AG04450 (cell line): ENCODE results near the gene PLSCR3. TPM values are rescaled to one million over a fixed set of nuclear protein-coding genes. Genes with fewer than 3 reads are reported as not detected.

Experiments used
- CTCF ChIA-PET: fragments of 300-600, 350-600 bp; formaldehyde crosslinking; extraction: SDS; loops from one replicate; lab custom pipeline; 2022; ENCODE audit warnings: antibody characterized with exemption, inconsistent platforms; lab: Charles Lee
- POLR2A ChIA-PET: fragments of 350-600 bp; formaldehyde crosslinking; extraction: SDS; loops from one replicate; lab custom pipeline; 2021; ENCODE audit warnings: antibody characterized with exemption, inconsistent platforms; lab: Yijun Ruan, JAX
- DNase-seq: peaks from one replicate; pipeline ENCODE4 v3.0.0-alpha.2; 2011; ENCODE audit warnings: low read depth, low spot score
- H3K27ac ChIP-seq: one replicate; pipeline ENCODE4 v1.5.1; 2012; ENCODE audit warnings: low read depth, low read length, control low read depth
- H3K27me3 ChIP-seq: one replicate; pipeline ENCODE4 v1.6.0; 2012; ENCODE audit warnings: low read length; ENCODE audit not compliant: control insufficient read depth, insufficient read depth
- H3K4me3 ChIP-seq: 2 replicates; pipeline ENCODE4 v1.5.1; 2011; ENCODE audit warnings: mild to moderate bottlenecking, low read depth, low read length, control low read depth
- H3K9me3 ChIP-seq: 2 replicates; pipeline ENCODE4 v1.5.1; 2012; ENCODE audit warnings: low read length; ENCODE audit not compliant: control insufficient read depth, insufficient read depth
- polyA plus RNA-seq: library from polyadenylated mRNA; depleted of rRNA; stranded (reverse); fragments of >200 nt; gene quantifications from 2 replicates; pipeline ENCODE4 v1.2.3, GENCODE V29; 2011
- TF ChIP-seq, protein P1 (sequence below): IDR thresholded peaks from 2 replicates; pipeline ENCODE4 v1.5.1; 2011; ENCODE audit warnings: low read depth, low read length, control low read depth, inconsistent platforms

Gene PLSCR3
- polyA plus RNA-seq, 1 experiment: 35.2 TPM

DNA sequence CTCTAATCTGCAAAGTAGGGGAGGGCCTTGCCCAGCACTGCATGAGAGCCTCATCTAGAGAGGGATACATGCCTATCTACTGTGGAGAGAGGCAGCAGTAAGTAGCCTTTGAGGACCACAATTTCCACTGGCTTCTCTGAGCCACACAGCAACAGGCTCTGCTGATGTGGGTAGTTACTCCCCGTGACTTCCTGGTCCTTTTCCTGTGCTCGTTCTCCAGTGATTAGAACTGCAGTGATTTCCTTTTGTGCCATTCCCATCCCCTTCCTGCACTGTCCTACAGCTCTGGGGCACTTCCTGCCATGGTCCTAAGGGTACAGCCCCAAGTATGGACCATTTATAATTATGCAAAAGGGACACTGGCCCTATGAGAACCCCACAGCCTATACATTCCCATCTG is 3.0 kb downstream of the PLSCR3 start:
- Histone ChIP-seq H3K4me3 (no peak overlapping the region), H3K27ac (no peak overlapping the region), H3K27me3 (no peaks in the 10 kb centered on the region), H3K9me3 (no peaks in the 10 kb centered on the region; the same call in 1 of the 2 replicates)
- POLR2A ChIA-PET: interaction anchor here (0.6 kb wide), 1 partner anchor 71 kb away, joined by 3 read pairs; no protein-coding TSS in a partner anchor
- no peak for DNase-seq
- CTCF ChIA-PET: no interaction called here
- TF ChIP-seq, protein P1, sequence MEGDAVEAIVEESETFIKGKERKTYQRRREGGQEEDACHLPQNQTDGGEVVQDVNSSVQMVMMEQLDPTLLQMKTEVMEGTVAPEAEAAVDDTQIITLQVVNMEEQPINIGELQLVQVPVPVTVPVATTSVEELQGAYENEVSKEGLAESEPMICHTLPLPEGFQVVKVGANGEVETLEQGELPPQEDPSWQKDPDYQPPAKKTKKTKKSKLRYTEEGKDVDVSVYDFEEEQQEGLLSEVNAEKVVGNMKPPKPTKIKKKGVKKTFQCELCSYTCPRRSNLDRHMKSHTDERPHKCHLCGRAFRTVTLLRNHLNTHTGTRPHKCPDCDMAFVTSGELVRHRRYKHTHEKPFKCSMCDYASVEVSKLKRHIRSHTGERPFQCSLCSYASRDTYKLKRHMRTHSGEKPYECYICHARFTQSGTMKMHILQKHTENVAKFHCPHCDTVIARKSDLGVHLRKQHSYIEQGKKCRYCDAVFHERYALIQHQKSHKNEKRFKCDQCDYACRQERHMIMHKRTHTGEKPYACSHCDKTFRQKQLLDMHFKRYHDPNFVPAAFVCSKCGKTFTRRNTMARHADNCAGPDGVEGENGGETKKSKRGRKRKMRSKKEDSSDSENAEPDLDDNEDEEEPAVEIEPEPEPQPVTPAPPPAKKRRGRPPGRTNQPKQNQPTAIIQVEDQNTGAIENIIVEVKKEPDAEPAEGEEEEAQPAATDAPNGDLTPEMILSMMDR: no peak

GRCh38 chr17:7389924-7390910 is 4.1 kb downstream of the PLSCR3 start:
- ChIA-PET POLR2A (interaction anchor here (0.6 kb wide), 1 partner anchor 72 kb away, joined by 3 read pairs; no protein-coding TSS in a partner anchor), CTCF (no interaction called here)
- no peaks in the 10 kb centered on the region for H3K27me3 ChIP-seq
- no peaks in the 10 kb centered on the region; the same call in 1 of the 2 replicates for H3K9me3 ChIP-seq
- DNase-seq: no peak
- no peak overlapping the region for H3K27ac ChIP-seq
- TF ChIP-seq, protein P1: no peak
- no peak overlapping the region for H3K4me3 ChIP-seq

DNA sequence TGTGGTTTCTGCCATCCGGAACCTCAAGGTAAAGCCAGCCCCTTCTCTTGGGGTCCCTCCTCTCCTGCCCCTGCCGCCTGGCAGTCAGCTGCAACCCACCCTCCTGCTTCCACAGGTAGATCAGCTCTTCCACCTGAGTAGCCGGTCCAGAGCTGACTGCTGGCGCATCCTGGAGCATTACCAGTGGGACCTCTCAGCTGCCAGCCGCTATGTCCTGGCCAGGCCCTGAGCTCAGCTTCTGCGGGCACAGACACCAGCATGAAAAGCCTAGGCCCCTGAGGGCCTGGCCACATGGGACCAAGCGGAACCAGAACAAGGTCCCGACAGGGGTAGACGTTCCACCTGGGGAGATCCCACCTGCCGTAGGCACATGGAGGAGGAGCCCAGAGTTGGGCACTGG is 5.5 kb downstream of the PLSCR3 start:
- Histone ChIP-seq H3K9me3 (no peaks in the 10 kb centered on the region; the same call in 1 of the 2 replicates), H3K4me3 (no peak overlapping the region), H3K27me3 (no peaks in the 10 kb centered on the region), H3K27ac (no peak overlapping the region)
- TF ChIP-seq, protein P1: no peak
- POLR2A ChIA-PET: no interaction called here
- CTCF ChIA-PET: no interaction called here
- DNase-seq: no peak

DNA sequence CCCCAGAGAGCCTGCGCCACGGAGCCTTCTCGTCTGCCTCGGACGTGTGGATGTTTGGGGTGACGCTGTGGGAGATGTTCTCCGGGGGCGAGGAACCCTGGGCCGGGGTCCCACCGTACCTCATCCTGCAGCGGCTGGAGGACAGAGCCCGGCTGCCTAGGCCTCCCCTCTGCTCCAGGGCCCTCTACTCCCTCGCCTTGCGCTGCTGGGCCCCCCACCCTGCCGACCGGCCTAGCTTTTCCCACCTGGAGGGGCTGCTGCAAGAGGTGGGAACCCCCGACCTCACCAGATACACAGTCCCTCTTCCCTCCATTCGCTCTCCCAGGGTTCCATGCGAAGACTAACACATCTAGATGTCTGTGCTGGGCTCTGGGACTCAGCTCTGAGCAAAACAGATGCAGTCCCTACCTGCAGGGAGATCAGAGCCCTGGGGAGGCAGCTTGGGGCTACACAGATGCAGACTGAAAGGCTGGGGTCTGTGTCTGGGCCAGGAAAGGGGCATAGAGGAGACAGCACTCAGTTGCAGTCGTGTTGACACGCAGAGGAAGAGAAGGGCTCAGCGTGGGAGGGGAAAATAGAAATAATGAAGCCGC is 9.7 kb downstream of the PLSCR3 start:
- no peak for DNase-seq
- CTCF ChIA-PET: interaction anchor here (0.6 kb wide), 1 partner anchor 176 kb away, joined by 4 read pairs; no protein-coding TSS in a partner anchor
- peak overlapping the region; percentile 52 for H3K4me3 ChIP-seq
- H3K27me3 ChIP-seq: peaks cover 34% of the 10 kb centered on the region
- POLR2A ChIA-PET: interaction anchor here (0.5 kb wide), 1 partner anchor 119 kb away, joined by 4 read pairs; no protein-coding TSS in a partner anchor
- TF ChIP-seq, protein P1: no peak
- H3K9me3 ChIP-seq: peaks cover 7% of the 10 kb centered on the region
- H3K27ac ChIP-seq: no peak overlapping the region
